Fibroblast of villous mesenchyme (primary cell): Measurements from ENCODE around the gene CHN1. TPM values are rescaled to one million over a fixed set of nuclear protein-coding genes. Genes with fewer than 3 reads are reported as not detected.

Source experiments
- DNase-seq: peaks from one replicate; pipeline ENCODE4 v3.0.0-alpha.2; 2010; ENCODE audit warnings: low read depth
- H3K4me3 ChIP-seq: 2 replicates; pipeline ENCODE4 v1.5.1; 2011; ENCODE audit warnings: low read depth, mild to moderate bottlenecking, low read length
- CTCF ChIP-seq: IDR thresholded peaks from 2 replicates; pipeline ENCODE4 v1.5.1; 2012; ENCODE audit warnings: low read depth, mild to moderate bottlenecking, low read length; ENCODE audit not compliant: insufficient read depth
- total RNA-seq: library from RNA; depleted of rRNA; stranded (reverse); fragments of >200 nt; gene quantifications from 2 replicates; pipeline ENCODE4 v1.2.3, GENCODE V29; 2012

CHN1 gene
- total RNA-seq, 1 donor, result 45.3 TPM

GRCh38 chr2:174841350-174841749 lies 163.8 kb downstream of the CHN1 start:
- TF ChIP-seq CTCF, result no peak
- no peak overlapping the region for H3K4me3 ChIP-seq
- DNase-seq, result no peak

GRCh38 chr2:174840436-174840835 lies 164.7 kb downstream of the CHN1 start:
- DNase-seq, result peak; percentile 79
- H3K4me3 ChIP-seq, result no peak overlapping the region
- TF ChIP-seq CTCF, result no peak

GRCh38 chr2:174839662-174840061 lies 165.5 kb downstream of the CHN1 start:
- no peak overlapping the region for H3K4me3 ChIP-seq
- peak; percentile 57 for DNase-seq
- no peak for TF ChIP-seq CTCF

GRCh38 chr2:174836995-174837390 lies 168.2 kb downstream of the CHN1 start:
- no peak for TF ChIP-seq CTCF
- DNase-seq, result no peak
- H3K4me3 ChIP-seq, result no peak overlapping the region

GRCh38 chr2:174836377-174836994 lies 168.7 kb downstream of the CHN1 start:
- H3K4me3 ChIP-seq, result no peak overlapping the region
- TF ChIP-seq CTCF, result no peak
- peak; percentile 95 for DNase-seq

- no peak overlapping the region for H3K4me3 ChIP-seq
- TF ChIP-seq CTCF, result no peak
- peak; percentile 93 for DNase-seq
Observed at GRCh38 chr2:174835797-174836255, 169.4 kb downstream of the CHN1 start.

GRCh38 chr2:174833737-174834136 lies 171.4 kb downstream of the CHN1 start:
- no peak for TF ChIP-seq CTCF
- no peak for DNase-seq
- H3K4me3 ChIP-seq, result no peak overlapping the region
